CD14-positive monocyte (primary cell): ENCODE results near the gene AOPEP. TPM values are rescaled to one million over a fixed set of nuclear protein-coding genes. Genes with fewer than 3 reads are reported as not detected.

Source experiments
- DNase-seq, 3 donors: peaks; one replicate each; pipeline ENCODE4 v3.0.0-alpha.2; 2011 to 2022
- H2AFZ ChIP-seq: 2 replicates; pipeline ENCODE4 v1.6.0; 2012; ENCODE audit warnings: mild to moderate bottlenecking, low read depth, low read length, inconsistent platforms; ENCODE audit not compliant: insufficient read depth, poor library complexity, severe bottlenecking
- H3K27ac ChIP-seq, 2 donors: 1 replicate in 1 of 2; 2 replicates in 1 of 2; pipeline ENCODE4 v1.5.1; 2012 to 2013; ENCODE audit warnings: low read length in 2 of 2, control low read depth in 1 of 2, inconsistent platforms in 1 of 2, low read depth in 1 of 2, mild to moderate bottlenecking in 1 of 2
- H3K27me3 ChIP-seq, 2 donors: one replicate each; pipeline versions ENCODE4 v1.6.0 to v1.6.1; 2011 to 2013; ENCODE audit warnings: low read length in 2 of 2; ENCODE audit not compliant: control insufficient read depth in 2 of 2, insufficient read depth in 2 of 2
- H3K36me3 ChIP-seq, 2 donors: replicated peaks in 1 of 2; 1 replicate in 1 of 2; 2 replicates in 1 of 2; pipeline versions ENCODE4 v1.5.1 to v1.6.1; 2012 to 2013; ENCODE audit warnings: low read length in 2 of 2, control low read depth in 1 of 2, inconsistent platforms in 1 of 2, mild to moderate bottlenecking in 1 of 2; ENCODE audit not compliant: insufficient read depth in 2 of 2, control insufficient read depth in 1 of 2
- H3K4me1 ChIP-seq, 2 donors: 1 replicate in 1 of 2; 2 replicates in 1 of 2; pipeline versions ENCODE4 v1.5.1 to v1.6.1; 2012 to 2013; ENCODE audit warnings: low read length in 2 of 2, control low read depth in 1 of 2, inconsistent platforms in 1 of 2, mild to moderate bottlenecking in 1 of 2, moderate library complexity in 1 of 2; ENCODE audit not compliant: insufficient read depth in 2 of 2, control insufficient read depth in 1 of 2
- H3K4me2 ChIP-seq: replicated peaks from 2 replicates; pipeline ENCODE3; 2012; ENCODE audit warnings: low read length, moderate library complexity, mild to moderate bottlenecking; ENCODE audit not compliant: poor library complexity, severe bottlenecking; ENCODE audit errors: extremely low read depth
- H3K4me3 ChIP-seq, 3 experiments: fragments of 200-600 bp in 1 of 3; sonication (generic) in 1 of 3; replicated peaks in 1 of 3; 1 replicate in 2 of 3; 2 replicates in 1 of 3; pipeline ENCODE4 v1.5.1; 2011 to 2013; ENCODE audit warnings: low read length in 3 of 3, mild to moderate bottlenecking in 3 of 3, control low read depth in 2 of 3, low read depth in 2 of 3, inconsistent platforms in 1 of 3, moderate library complexity in 1 of 3
- H3K79me2 ChIP-seq: 2 replicates; pipeline ENCODE4 v1.6.0; 2012; ENCODE audit warnings: mild to moderate bottlenecking, control low read depth, inconsistent platforms, low read length, moderate library complexity; ENCODE audit not compliant: insufficient read depth
- H3K9ac ChIP-seq: 2 replicates; pipeline ENCODE4 v1.6.0; 2017; ENCODE audit warnings: low read length, mild to moderate bottlenecking; ENCODE audit not compliant: insufficient read depth, poor library complexity, severe bottlenecking
- H3K9me3 ChIP-seq, 2 donors: replicated peaks in 1 of 2; 1 replicate in 1 of 2; 2 replicates in 1 of 2; pipeline versions ENCODE4 v1.5.1 to v1.6.1; 2012 to 2013; ENCODE audit warnings: low read length in 2 of 2, control low read depth in 1 of 2; ENCODE audit not compliant: control insufficient read depth in 1 of 2, insufficient read depth in 1 of 2
- H4K20me1 ChIP-seq: 2 replicates; pipeline ENCODE4 v1.6.0; 2012; ENCODE audit warnings: mild to moderate bottlenecking, low read length, control low read depth, moderate library complexity; ENCODE audit not compliant: insufficient read depth
- H3K27ac Mint-ChIP-seq, 7 donors: one replicate each; pipeline ENCODE4 v1.8.0; 2020; ENCODE audit warnings: mild to moderate bottlenecking in 7 of 7, mixed read lengths in 7 of 7, moderate library complexity in 6 of 7, inconsistent platforms in 2 of 7
- H3K27me3 Mint-ChIP-seq, 3 donors: one replicate each; pipeline ENCODE4 v1.8.0; 2021 to 2022; ENCODE audit warnings: low read depth in 3 of 3, mild to moderate bottlenecking in 3 of 3, mixed read lengths in 3 of 3, moderate library complexity in 3 of 3, inconsistent platforms in 1 of 3
- H3K36me3 Mint-ChIP-seq, 2 donors: one replicate each; pipeline ENCODE4 v1.8.0; 2020; ENCODE audit warnings: mixed read lengths in 2 of 2, inconsistent platforms in 1 of 2, mild to moderate bottlenecking in 1 of 2
- H3K4me1 Mint-ChIP-seq: one replicate; pipeline ENCODE4 v1.8.0; 2020; ENCODE audit warnings: mild to moderate bottlenecking, mixed read lengths
- H3K4me3 Mint-ChIP-seq, 2 donors: one replicate each; pipeline ENCODE4 v1.8.0; 2020; ENCODE audit warnings: mild to moderate bottlenecking in 2 of 2, mixed read lengths in 2 of 2, moderate library complexity in 1 of 2
- H3K9me3 Mint-ChIP-seq, 7 donors: one replicate each; pipeline ENCODE4 v1.8.0; 2020 to 2022; ENCODE audit warnings: mixed read lengths in 7 of 7, mild to moderate bottlenecking in 6 of 7, moderate library complexity in 6 of 7, inconsistent platforms in 2 of 7
- WGBS: methylation state at CpG from one replicate; pipeline ENCODE4 v1.1.5; 2013; ENCODE audit warnings: missing lambda C conversion rate; ENCODE audit not compliant: insufficient coverage; 5-methylcytosine and 5-hydroxymethylcytosine counted together
- intact Hi-C, 2 donors: fragments of 100-400 bp; cut with micrococcal nuclease; formaldehyde crosslinking; loops; one replicate each; pipeline versions ENCODE4 v1.15.0 to v1.15.1; 2023
- polyA plus RNA-seq, 3 donors: library from polyadenylated mRNA; depleted of rRNA in 1 of 3; unstranded in 2 of 3; stranded (reverse) in 1 of 3; fragments of 300-500 nt in 2 of 3; fragments of >200 nt in 1 of 3; fragmentation: Illumina TruSeq in 2 of 3; gene quantifications; 1 replicate in 2 of 3; 2 replicates in 1 of 3; pipeline ENCODE4 v1.2.3, GENCODE V29; 2012 to 2021
- TF ChIP-seq, protein P1 (sequence below): fragments of 200-600 bp; IDR thresholded peaks from one replicate; pipeline ENCODE4 v1.8.0; 2022; ENCODE audit warnings: antibody characterized with exemption, mild to moderate bottlenecking

The AOPEP gene
- polyA plus RNA-seq, 3 donors, result 3.0 to 4.1 (median 3.1) TPM

DNA sequence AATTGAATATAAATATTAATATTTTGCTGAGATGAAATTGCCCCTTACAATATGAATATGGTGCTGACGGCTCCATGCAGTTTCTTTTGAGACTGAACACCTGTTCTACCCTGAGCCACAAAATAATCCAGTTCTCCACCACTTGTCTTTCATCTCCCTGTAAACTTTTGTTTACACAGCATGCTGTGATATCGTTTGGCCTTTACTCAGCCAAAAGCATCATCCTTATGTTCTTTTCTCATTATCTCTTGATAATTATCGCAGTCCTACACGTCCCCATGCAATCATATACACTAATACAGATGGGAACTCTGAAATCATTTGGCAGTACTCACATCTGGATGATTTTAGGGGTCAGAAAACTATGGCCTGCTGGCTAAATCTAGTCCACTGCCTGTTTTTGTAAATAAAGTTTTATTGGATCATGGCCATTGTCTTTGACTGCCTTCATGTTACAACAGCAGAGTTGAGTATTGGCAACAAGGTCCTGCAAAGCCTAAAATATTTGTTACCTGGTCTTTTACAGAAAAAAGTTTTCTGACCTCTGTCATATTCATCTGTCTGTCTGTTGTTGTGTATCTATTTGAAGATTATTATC, 53.3 kb downstream of the AOPEP start:
- no peaks in the 10 kb centered on the region for H3K27me3 ChIP-seq
- no peak overlapping the region for H2AFZ ChIP-seq
- peaks cover 3% of the 10 kb centered on the region for H3K4me1 Mint-ChIP-seq
- H3K36me3 Mint-ChIP-seq, result no peaks in the 10 kb centered on the region
- H3K36me3 ChIP-seq, result no peaks in the 10 kb centered on the region
- TF ChIP-seq, protein P1, sequence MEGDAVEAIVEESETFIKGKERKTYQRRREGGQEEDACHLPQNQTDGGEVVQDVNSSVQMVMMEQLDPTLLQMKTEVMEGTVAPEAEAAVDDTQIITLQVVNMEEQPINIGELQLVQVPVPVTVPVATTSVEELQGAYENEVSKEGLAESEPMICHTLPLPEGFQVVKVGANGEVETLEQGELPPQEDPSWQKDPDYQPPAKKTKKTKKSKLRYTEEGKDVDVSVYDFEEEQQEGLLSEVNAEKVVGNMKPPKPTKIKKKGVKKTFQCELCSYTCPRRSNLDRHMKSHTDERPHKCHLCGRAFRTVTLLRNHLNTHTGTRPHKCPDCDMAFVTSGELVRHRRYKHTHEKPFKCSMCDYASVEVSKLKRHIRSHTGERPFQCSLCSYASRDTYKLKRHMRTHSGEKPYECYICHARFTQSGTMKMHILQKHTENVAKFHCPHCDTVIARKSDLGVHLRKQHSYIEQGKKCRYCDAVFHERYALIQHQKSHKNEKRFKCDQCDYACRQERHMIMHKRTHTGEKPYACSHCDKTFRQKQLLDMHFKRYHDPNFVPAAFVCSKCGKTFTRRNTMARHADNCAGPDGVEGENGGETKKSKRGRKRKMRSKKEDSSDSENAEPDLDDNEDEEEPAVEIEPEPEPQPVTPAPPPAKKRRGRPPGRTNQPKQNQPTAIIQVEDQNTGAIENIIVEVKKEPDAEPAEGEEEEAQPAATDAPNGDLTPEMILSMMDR, result no peak
- no peak overlapping the region for H3K4me3 Mint-ChIP-seq
- H3K27ac ChIP-seq, result no peak overlapping the region
- no peak overlapping the region for H3K9ac ChIP-seq
- no peak overlapping the region for H3K4me3 ChIP-seq
- H3K4me2 ChIP-seq, result no peak overlapping the region
- no peaks in the 10 kb centered on the region for H4K20me1 ChIP-seq
- no peak overlapping the region for H3K27ac Mint-ChIP-seq
- H3K9me3 Mint-ChIP-seq, result no peaks in the 10 kb centered on the region
- H3K9me3 ChIP-seq, result no peaks in the 10 kb centered on the region
- H3K4me1 ChIP-seq, result no peaks in the 10 kb centered on the region
- no peaks in the 10 kb centered on the region for H3K27me3 Mint-ChIP-seq
- DNase-seq, result no peak
- no CpG with 5 or more reads among the region's 4 CpGs for WGBS
- no peaks in the 10 kb centered on the region for H3K79me2 ChIP-seq
- intact Hi-C loops, result no loop called here

DNA sequence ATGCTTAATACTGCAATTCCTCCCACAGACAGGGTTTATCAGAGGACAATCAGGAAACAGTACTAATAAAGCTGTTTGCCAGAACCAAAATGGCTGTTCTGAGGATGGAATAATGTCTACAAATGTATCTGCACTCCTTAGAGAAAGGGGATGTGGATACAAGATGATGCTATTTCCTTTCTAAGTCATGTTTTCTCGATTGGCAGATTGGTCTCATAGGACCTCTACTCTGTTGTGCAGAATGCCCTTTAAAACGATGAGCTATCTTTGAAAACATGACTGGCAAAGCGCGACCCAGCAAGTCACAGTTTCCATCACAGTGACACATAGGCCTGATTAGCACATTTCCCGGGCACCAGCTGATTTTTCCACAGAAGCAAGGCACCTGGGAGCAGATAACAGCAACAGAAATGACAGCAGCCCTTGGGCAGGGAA, 54.0 kb downstream of the AOPEP start:
- no peak for DNase-seq
- Histone ChIP-seq H3K4me2 (no peak overlapping the region), H3K27ac (no peak overlapping the region), H3K9me3 (no peaks in the 10 kb centered on the region), H3K79me2 (no peaks in the 10 kb centered on the region), H3K27me3 (no peaks in the 10 kb centered on the region), H4K20me1 (no peaks in the 10 kb centered on the region), H2AFZ (no peak overlapping the region), H3K36me3 (no peaks in the 10 kb centered on the region), H3K9ac (no peak overlapping the region), H3K4me1 (no peaks in the 10 kb centered on the region), H3K4me3 (no peak overlapping the region)
- TF ChIP-seq, protein P1, result no peak
- H3K4me1 Mint-ChIP-seq, result peaks cover 3% of the 10 kb centered on the region
- no peaks in the 10 kb centered on the region for H3K36me3 Mint-ChIP-seq
- no peak overlapping the region for H3K4me3 Mint-ChIP-seq
- H3K27me3 Mint-ChIP-seq, result no peaks in the 10 kb centered on the region
- H3K9me3 Mint-ChIP-seq, result no peaks in the 10 kb centered on the region
- H3K27ac Mint-ChIP-seq, result no peak overlapping the region
- intact Hi-C loops, result no loop called here
- 93% methylated on average over 3 of the region's 5 CpGs for whole genome bisulfite sequencing
